HG03558 (cell line): ENCODE data around the gene NOP9.
A peak's percentile ranks its signal among the peaks of the same experiment; 100 is the strongest.

Source experiments
- ATAC-seq: cut with Tn5 transposase; IDR thresholded peaks from one replicate; pipeline ENCODE4 v1.9.1; 2021; ENCODE audit warnings: moderate number of reproducible peaks; ENCODE audit not compliant: unreplicated experiment; ENCODE audit errors: extremely low read depth

NOP9 gene

GRCh38 chr14:24262821-24263733 lies 36.6 kb upstream of the NOP9 start, which contains the start of gene TGM1:
TGM1 (minus strand) TSS chr14:24263177; CDS start chr14:24262352, 825 bp downstream.
- ATAC-seq, result no peak

DNA sequence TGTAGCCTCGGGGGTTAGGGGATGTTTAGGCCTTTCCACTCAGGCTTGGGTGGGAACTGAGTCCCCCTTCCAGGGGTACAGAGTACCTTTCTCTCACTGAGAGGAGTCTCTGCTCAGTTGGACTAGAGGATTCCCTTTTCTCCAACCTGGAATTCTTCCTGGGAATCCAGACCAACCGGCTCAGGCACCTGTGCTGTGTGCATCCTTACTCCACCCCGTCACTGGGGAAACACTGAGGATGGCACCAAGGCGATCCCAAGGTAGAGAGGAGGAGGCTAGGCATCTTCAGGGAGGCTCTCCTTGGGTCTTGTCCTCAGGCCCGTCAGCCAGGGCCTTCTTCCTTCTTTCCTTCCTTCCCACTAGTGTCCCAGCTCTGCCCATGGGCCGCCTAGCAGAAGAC lies 35.8 kb upstream of the NOP9 start:
- no peak for ATAC-seq

DNA sequence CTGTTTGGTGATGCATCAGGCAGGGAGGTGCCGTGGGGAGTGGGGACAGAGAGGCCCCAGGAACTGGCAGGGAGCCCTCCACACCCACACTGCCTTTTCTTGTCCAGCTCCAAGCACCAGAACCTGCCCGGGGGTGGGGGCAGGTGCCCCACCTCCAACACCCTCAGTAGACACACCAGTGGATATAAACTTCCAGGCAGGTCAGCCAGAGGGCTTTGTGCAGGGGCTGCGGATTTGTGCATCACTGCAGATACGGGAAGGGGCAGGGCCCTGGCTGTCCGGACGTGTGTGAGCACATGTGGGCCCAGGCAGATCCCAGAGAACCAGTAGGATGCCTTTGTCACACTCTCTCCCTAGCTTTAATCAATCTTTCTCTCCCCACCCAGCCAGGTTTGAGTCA lies 35.4 kb upstream of the NOP9 start:
- no peak for ATAC-seq

GRCh38 chr14:24266344-24267244 lies 33.1 kb upstream of the NOP9 start:
- no peak for ATAC-seq

- ATAC-seq, result no peak
Observed at GRCh38 chr14:24267516-24267915, 32.1 kb upstream of the NOP9 start.

- no peak for ATAC-seq
Observed at GRCh38 chr14:24268225-24268624, 31.4 kb upstream of the NOP9 start.

DNA sequence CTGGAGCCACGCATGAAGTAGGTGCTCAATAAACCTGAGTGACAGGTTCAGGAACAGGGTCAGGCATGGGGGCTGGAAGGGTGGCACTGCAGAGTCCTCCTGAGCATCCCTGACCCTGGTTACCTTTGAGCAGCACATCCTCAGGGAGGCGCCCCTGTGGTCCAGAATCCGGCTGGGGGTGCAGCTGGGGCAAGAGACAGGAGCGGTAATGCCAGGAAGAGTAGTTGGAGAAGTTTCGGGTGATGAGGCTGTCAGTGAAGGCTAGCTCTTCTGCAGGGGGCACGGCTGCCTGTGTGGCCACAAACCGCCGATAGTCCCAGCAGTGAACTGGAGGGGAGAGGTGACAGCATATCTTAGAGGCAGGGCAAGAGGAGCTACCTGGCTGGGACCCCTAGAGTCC lies 30.3 kb upstream of the NOP9 start:
- no peak for ATAC-seq

DNA sequence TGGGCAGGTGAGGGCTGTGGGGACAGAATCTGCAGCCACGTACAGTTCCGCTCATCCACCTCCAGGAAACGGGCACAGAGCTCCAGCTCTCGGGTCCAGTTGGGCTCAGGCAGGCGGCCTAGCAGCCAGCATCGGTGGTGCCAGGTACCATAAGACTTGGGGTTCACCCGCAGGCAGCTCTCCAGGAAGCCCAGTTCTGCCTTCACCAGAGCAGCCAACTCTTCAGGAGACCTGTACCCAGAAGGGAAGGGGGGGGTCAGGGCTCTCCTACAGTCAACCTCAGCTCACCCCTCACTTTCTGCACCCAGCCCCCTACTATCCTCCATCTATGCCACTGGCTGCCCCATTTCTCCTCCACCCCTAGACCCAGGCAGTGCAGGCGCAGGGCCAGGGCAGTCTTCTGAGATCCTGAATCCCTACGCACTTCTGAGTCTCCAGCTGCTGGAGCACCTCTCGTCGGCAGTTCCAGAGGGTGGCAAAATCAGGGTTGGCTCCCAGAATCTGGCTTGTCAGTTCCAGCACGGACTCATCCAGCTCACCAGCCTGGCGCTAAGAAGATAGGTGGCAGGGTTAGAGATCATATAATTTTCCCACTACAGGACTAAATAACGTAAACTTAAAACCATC lies 29.6 kb upstream of the NOP9 start:
- no peak for ATAC-seq

DNA sequence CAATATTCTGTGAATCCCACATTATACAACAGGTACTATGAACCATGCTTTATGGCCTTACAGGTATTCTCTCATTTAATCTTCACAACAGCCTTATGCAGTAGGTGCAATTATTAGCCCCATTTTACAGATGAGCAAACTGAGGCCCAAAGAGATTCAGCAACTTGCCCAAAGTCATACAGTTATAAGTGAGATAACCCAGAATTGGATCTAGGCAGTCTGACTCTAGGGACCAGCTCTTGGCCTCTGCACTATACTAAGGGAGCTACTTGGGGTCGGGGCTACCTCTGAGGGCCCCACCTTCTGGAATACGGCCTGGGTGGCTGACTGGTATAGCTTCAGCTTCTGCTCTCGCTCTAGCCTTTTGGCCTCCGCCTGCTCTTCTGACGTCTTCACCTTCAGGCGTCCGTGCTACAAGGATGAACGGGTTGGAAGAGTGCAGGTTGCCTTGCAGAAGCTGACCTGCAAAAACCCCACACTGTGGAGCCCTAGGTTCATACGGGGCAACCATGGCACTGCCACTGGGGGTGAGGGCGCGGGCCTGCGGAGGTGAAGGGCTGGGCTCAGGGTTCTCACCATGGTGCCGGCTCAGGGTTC lies 29.0 kb upstream of the NOP9 start:
- ATAC-seq, result no peak

- peak; percentile 77 for ATAC-seq
Observed at GRCh38 chr14:24271134-24271833, 28.4 kb upstream of the NOP9 start, which contains the start of gene RABGGTA. RABGGTA (minus strand) TSS chr14:24271597; CDS start chr14:24271115, 482 bp downstream.

GRCh38 chr14:24271834-24272263 lies 27.8 kb upstream of the NOP9 start:
- ATAC-seq, result no peak

- no peak for ATAC-seq
Observed at GRCh38 chr14:24272467-24272866, 27.2 kb upstream of the NOP9 start.

GRCh38 chr14:24273422-24273998 lies 26.1 kb upstream of the NOP9 start:
- no peak for ATAC-seq

DNA sequence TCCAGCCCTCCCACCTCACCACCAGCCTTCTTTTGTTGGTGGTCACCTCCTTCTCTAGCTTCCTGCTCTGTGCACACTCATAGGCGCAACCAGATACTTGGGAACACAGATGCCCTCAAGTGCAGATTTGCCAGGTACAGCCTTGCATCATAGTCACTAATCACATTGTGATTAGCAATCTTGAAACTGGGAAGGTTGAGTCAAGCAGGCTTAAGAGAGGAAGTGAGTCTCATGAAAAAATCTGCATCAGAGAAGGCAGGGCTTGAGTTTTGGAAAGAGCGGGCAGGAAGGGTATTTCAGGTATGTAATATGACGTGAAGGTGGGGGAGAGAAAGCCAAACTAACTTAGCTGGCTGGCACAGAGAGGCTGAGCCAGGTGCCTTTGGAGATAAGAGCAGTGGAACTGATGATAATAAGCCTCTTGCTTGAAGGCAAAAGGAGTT lies 25.5 kb upstream of the NOP9 start:
- peak; percentile 44 for ATAC-seq

- ATAC-seq, result no peak
Observed at GRCh38 chr14:24277071-24277470, 22.6 kb upstream of the NOP9 start.

GRCh38 chr14:24277606-24278321 lies 21.9 kb upstream of the NOP9 start:
- ATAC-seq, result no peak

- ATAC-seq, result no peak
Observed at GRCh38 chr14:24278424-24278823, 21.2 kb upstream of the NOP9 start.
